T-helper 22 cell (primary cell): ENCODE measurements around the gene MARF1.
"Not testable (repeated sequence)": the region's sequence is repeated elsewhere in the genome, so short reads cannot be mapped to it uniquely, and the experiment has no call there.

Experiments
- DNase-seq: peaks from one replicate; pipeline ENCODE4 v3.0.0-alpha.2; 2020; ENCODE audit warnings: low read depth

Gene MARF1

DNA sequence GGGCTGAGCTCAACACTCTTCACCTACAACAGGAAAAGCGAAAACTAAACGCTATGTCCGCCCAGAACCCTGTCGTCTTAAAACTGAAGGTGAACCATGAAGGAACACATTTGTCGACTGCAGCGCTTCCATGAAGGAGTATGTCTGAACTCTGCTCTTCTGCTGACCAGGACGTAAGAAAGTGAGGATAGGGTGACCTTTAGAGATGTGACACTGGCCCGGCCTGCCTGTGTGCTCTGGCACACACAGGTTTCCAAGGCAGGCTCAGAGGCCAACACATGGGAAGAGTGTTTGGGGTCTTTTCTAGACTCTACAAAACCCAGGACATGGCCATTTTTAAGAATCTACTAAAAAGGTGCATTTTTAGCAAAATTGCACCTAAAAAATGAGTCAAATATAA lies 21.1 kb downstream of the MARF1 start:
- DNase-seq: no peak

DNA sequence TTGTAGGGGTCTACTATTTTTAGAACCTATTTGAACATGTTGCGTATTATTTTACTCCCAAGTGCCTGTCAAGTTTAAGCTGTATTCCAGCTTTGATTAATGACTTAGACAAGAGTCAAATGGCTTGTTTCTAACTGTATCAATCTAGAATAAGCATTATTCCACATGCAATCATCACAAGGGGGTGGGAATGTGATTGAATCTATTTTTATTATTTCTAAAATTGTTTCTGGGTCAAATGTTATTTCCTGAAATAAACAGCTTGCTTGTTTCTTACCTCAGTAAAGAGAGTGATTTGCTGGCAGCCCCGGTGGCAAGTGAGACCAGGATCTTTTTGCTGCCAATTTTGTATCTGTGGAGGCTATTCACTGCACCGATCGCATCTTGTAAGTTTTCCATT lies 21.5 kb downstream of the MARF1 start:
- DNase-seq: no peak

DNA sequence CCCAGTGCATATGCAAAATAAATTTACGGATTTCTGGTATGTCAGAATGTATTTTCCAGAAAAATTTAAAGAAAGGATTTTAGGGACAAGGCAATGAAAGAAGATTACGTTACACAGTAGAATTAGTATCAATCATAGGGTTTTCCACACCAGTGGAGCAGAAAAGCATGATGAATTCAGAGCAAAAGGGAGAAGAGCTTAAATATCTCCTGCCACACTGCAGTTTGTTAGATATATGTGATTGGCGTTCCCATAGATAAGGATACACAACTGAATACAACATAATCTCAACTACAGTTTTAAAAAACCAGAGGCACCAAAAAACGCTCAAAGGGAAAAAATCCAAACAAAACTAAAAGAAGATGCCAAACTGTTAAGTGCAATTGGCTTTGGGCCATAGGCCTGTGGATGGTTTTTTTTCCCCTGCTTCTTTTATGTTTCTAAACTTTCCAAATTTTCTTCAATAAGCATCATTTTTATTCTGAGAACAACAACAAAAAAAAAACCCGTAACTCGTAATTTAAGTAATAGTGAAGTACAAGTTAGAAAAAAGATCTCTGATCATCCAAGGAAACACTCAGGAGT lies 22.3 kb downstream of the MARF1 start:
- no peak for DNase-seq

DNA sequence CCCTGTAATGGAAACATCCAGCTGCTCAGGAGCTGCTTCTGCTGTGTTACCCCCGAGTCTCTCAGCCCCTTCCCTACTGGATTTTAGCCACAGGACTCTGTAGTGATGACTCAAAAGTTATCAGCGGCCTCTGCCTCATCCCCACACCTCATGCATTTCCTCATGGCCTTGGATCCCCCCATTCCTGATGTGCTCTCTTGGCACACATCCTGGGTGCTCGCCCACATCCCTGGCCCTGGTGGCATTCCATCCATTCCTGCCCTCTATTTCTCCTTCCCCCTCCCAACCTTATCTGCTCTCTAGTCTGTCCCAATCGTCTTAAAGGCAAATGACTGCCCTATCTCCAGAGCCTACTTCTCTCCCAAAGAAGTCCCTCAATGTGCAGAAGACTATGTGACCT lies 24.6 kb downstream of the MARF1 start:
- DNase-seq: no peak

DNA sequence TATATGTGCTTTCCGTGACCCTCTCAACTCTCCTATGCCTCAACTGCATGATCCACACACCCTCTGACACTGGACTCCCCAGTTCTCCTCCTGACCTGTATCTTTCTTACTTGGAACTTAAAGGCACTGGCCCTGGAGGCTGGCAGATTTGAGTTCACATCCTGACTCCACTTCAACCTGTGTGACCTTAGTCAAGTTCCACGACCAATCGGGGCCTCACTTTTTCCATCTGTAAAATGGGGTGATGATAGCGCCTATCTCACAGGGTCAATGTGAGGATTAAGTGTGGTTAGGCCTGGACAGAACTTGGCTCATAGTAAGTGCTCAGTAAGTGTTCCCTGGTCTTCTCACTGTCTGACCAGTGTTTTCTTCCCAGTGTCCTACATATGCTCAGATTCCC lies 25.1 kb downstream of the MARF1 start:
- no peak for DNase-seq

DNA sequence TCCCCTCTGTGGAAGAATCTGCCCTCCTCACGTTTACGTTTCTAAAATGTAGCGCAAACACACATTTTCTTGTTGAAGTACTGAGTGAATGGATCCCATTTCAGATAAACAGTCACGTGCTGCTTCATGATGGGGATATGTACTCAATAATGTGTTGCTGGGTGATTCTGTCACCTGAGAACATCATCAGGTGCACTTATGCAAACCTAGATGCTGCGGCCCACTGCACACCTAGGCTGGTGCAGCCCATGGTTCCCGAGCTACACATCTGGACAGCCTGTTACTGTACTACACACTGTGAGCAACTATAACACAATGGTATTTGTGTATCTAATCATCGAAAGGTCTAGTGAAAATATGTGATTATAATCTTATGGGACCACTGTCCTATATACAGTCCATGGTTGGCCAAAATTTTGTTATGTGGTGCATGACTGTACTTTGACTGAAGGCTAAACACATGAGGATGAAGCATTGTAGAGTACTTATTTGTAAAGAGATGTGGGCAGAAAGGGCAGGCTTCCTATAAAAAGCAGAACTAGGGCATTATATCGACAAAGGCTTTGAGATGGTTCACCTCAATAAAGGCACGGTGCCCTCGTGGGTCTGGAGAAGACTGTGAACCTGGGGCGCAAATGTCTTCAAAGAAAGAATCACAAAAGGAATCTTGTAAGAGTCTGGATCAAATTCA lies 26.3 kb downstream of the MARF1 start:
- DNase-seq: no peak

DNA sequence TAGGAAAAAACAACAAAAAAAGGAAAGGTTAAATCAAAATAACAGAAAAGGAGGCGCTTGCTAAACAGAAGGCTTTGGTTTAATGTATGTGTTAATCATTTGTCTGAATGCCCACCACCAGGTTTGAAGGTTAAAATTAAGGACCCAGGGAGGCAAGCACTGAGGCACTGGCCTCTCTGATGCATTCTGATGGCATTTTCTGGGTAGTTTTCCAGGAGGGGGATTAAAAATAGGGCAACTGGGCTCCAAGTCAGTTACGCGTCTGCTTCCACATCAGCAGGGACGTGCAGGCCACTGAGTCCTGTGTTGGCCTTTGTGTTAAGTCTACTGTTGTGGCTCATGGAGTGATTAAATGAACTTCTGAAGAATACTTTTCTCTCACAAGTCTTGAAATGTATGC lies 26.9 kb downstream of the MARF1 start:
- no peak for DNase-seq

DNA sequence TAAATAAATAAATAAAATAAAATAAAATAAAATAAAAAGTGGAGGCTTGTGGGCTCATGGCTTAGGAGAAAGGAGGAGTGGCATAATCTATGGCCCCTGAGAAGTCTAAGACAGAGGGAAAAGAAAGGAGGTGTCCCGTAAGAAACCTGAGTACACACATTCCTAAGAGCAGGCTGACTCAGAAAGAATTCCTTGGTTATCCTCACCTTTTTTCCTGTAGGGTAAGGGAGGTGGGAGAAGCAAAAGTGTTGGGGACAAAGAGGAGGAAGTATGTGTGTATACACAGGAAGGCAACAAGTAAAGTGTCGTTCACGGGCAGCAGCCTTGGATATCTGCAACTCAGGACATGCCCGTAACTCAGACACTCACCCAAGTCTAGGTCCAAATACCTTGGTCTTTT lies 29.3 kb downstream of the MARF1 start:
- no peak for DNase-seq

DNA sequence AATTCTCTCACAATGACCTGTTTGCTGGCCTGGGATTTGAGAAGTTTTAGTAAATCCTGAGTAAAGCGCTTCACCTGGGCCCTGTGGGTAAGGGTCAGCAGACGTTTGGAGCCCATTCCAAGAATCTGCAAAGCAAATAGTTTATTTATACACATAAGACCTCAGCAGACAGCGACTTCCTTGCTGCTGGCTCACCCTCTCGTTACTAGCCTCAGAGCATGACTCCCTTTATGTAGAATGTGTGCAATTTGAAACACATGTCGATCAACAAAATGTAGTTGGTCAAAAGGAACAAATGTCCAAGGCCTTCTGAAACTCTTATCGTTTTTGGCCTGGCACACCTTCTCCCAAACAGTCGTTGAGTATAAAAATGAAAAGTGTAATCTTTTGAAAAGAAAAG lies 31.3 kb downstream of the MARF1 start:
- DNase-seq: no peak

DNA sequence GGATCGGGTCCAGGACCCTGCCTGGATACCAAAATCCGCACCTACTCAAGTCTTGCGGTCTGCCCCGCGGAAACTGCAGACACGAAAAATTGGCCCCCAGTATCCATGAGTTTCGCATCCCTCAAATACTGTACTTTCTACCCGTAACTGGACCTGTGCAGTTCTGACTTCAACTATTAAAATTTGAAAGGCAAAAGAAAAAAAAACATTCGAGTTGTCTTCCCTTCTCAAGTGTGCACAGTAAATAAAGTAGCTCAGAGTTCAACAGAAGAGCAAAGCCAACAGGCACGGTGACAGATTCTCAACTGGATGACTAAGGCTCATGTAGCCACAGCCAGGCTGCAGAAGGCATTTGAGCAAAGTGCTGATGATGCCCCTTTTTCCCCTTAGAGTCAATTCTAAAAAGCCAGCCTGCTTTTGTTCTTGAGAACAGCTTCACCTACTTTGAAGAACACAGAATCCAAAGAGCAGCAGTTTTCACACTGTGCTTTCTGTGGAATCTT lies 32.5 kb downstream of the MARF1 start:
- DNase-seq: no peak

DNA sequence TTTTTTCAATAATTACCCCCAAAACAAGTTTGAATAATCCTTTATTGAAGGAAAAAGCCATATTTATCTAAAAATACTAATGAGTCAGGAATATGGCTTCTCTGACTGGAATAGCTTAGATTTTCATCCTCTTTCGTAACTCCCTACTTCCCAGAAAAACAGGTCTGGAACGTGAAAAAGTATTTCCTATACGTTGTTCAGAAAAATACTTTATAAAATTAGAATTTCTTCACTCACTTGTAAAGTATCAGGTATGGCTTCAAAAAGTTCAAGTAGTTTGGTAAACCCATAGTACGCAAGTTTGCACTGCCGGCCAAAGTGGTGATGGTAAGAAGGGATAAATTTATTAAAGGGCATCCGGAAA lies 33.7 kb downstream of the MARF1 start:
- DNase-seq: no peak

DNA sequence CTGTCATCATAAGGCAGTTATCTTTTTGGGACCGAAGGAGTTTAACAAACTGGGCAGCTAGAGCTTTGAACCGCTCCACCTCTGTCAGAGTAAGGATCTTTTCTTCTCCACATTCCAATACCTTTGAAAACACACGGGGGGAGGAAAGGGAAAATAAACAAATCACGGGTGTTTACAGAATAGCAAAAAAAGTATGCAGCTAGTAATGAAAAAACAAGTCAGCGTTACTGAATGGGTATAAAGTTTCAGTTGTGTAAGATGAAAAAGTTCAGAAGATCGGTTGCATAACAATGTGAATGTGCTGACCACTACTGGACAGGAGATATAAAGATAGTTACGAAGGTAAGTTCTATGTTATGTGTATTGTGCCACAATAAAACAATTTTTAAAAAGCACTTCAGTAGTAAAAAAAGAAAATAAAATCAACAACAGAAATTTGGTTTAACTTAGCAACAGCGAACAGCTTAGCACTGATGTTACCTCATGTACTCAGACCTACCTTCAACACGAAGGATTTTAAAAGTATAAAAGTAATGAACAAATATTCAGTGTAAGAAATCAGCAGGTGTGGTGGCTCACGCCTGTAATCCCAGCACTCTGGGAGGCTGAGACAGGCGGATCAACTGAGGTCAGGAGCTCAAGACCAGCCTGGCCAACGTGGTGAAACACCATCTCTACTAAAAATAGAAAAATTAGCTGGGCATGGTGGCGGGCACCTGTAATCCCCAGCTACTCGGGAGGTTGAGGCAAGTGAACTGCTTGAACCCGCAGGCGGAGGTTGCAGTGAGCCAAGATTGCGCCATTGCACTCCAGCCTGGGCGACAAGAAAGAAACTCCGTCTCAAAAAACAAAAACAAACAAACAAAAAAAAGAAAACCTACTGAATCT lies 34.3 kb downstream of the MARF1 start:
- no peak for DNase-seq

DNA sequence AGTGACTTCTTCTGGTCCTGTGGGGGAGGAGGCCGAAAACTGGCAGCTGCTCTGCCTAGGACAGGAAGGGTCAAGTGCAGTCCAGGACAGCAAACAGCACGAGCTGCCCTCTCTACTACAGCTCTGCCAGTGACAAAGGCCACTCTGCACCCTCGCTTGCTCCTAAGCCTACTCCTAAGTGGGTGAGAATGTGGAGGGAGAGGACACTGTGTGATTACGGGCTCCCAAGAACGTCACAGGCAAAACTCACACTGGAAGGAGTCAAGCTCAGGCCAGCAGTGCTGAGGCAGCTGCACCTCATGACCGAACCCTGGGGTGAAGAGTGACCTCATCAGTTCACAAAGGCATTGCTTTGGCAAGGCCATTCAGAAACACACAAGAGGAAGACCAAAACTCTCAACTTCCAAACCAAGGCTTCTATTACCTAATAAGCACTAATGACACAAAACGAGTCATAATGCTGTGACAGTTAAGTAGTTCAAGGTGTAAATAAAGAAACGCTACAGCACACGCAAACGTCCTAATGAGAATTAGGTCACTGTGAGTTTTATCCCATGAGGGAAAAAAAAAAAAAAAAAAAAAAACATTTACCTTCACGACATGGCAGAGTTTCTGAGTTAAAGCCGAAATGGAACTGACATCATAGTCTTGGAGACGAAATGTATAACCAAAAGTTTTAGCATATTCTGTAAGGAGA lies 35.1 kb downstream of the MARF1 start:
- DNase-seq: no peak

DNA sequence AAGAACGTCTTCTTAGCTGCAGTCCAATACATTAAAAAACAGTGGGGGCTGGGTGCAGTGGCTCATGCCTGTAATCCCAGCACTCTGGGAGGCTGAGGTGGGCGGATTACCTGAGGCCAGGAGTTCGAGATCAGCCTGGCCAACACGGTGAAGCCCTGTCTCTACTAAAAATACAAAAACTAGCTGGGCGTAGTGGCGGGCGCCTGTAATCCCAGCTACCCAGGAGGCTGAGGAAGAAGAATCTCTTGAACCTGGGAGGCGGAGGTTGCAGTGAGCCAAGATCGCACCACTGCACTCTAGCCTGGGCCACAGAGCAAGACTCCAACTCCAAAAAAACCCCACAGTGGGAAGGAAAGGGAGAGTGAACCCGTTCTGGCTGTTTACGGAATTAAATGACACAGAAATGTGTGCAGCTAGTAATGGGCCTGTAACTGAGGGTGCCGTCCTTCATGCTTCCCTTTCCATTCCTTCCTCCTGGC lies 35.7 kb downstream of the MARF1 start:
- DNase-seq: not testable (repeated sequence)

DNA sequence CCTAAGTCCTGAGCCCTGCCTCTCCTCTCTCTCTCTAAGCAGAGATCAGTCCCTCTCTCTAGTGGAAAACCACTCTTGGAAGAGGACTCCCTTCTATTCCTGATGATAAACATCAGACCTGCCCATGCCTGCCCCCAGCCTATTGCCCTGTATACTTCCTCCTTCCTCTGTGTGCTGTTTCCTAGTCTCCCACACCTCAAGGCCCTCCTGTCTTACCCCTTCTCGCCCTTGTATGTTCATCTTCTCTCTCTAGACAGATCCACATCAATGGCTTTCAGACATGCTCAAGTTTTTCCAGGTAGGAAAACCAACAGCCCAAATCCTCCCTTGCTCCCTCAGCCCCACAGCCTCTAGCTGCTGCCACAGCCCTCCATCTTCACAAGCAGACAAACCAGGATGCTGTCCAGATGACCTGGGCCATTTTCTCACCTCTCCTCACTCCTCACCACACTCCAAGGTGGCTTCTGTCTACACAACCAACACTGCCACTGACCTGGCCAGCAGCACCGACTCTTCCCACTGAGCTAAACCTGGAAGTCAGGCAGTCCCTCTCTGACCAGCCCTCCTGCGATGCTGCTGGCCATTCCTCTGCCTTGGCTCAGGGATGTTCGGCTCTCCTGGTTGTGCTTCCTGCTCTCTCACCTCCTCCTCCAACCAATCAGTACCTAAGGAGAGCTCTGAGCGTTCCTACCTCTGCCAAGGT lies 36.3 kb downstream of the MARF1 start:
- DNase-seq: no peak

DNA sequence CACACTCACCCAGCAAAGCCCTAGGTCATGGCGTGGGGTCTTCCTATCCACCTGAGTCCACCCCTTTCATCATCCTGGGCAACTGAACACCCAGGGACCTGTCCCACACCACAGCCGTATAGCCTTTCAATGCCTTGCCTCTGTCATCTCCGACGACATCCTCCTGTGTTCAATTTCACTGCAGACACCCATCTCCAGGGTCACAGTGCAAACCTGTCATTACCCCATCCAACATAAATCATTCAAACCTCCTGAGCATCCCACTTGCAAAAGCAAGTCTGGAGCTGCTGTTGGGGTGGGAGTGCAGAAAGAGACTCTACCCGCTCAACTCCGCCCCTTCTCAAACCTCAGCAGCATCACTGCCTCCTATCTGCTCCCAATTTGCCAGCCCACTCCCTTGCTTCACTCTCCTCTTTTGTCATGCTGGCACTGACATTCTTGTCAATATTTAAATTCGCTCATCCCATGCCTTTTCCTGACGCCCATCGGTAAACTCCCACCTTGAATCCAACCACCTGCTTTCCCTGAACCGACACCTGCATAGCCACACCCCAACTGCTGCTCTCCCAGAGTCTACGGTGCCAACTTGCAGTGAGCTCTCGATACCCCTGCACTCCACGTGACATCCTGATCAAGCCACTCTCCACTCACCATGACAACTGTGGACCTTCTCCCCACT lies 37.0 kb downstream of the MARF1 start:
- no peak for DNase-seq

DNA sequence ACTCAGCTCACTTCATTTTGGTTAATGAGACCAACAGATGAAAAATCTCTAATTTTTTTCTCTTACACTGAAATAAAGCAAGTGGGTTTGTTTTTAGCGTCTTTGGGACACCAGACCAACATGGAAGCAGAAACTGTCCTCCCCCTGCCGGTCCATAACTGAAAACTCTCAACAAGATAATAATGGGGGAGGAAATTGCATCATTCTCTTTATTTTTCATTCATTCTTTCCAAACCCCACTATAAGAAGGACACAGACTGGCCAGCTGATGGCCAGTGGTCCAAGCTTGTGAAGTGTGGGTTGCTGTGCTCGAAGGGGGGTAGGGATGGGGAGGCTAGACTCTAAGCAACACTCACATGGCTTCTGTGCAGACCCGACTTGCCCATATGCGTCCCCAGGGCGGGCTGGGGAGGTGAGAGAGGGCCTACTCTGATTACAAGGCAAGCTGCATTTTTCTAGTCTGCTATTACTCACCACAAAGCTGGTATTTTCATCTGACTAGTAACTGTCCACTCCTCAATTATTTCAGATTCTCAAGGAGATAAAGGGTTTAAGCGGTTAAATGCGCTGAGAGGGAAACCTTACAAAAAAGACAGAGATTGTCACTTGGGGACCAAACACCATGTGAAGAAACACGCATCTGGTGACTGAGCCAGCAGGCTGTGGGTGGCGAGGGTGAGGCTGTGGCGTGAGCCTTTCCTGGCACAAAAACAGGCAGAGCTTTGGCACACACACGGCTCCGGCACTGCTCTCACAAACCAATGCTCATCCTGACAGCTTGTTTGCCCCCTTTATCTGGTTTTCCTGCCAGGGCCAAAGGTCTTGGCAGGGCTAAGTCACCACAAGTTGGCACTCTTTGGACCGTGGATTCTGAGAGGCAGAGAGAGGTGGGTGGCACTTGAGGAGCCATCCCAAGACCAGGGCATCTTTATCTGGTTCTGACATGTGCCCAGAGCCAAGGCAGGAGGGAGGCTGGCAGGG lies 38.2 kb downstream of the MARF1 start:
- no peak for DNase-seq

DNA sequence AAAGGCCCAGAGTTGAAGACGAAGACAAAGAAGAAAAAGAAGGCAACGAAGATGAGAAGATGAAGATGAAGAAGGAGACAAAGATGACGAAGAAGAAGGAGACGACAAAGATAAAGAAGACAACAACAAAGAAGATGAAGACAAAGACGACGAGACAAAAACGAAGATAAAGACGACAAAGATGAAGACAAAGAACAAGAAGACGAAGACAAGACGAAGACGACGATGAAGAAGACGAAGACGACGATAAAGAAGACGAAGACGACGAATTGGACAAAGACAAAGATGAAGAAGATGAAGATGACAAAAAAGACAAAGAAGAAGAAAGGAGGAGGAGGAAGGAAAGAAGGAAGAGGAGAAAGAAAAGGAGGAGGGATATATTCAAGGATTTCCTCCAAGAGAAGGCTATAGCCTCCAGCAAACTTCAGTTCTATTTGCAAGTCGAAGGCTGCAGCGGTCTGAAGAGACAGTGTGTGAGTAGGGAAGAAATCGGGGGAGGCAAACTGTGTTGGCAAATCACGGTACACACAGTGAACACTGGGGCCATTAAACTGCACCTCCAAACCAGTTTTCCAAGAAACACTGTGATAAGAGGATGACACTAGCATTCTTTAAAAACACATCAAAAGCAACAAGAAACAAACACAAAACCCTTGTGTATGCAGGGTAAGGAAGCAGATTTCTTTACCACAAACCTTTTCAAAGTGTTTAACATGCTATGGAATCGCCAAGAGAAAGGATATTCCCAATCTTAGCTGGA lies 40.5 kb downstream of the MARF1 start:
- DNase-seq: no peak

DNA sequence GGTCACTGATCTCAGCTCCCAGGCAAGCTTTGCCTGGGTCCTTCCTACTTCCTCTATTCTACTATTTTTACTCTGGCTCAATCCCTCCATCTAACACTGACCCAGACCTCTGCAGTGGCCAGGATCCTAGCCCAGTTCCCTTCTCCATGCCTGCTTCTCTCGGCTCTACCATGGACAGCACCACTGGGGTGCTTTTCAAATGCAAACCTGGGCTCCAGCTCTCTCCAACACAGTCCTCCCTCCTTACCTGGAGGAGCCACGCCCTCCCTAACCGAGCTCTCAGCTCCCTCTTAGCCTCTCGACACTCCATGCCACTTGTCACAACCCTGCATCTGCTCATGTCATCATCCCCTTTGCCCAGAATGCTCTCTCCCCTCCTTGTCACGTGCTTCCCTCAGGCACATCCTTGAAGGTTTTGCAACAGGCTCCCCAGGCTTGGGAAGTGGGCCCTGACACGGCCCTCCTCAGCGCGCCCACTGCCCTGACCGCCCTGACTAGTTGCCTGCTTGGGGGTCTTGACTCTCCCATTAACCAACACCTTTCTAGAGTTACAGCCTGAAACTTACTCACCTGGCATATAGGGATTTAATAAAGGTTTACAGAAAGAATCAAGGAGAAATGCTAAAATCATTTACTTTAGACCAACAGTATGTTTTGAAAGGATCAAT lies 41.6 kb downstream of the MARF1 start:
- DNase-seq: no peak
